Parathyroid adenoma (tissue), 2 donors: ENCODE data around the gene PTGES.
"Not testable (repeated sequence)": the region's sequence is repeated elsewhere in the genome, so short reads cannot be mapped to it uniquely, and the experiment has no call there.

Experiments
- H2AFZ ChIP-seq: fragments of 300-600 bp; sonication (generic); one replicate; pipeline ENCODE4 v1.7.0; 2017; ENCODE audit warnings: antibody characterized with exemption, mild to moderate bottlenecking
- H3K27ac ChIP-seq: fragments of 300-600 bp; sonication (generic); one replicate; pipeline ENCODE4 v1.7.0; 2017
- H3K27me3 ChIP-seq: fragments of 300-600 bp; sonication (generic); one replicate; pipeline ENCODE4 v1.7.0; 2017; ENCODE audit warnings: low read length; ENCODE audit not compliant: control insufficient read depth, insufficient read depth
- H3K36me3 ChIP-seq: fragments of 300-600 bp; sonication (generic); one replicate; pipeline ENCODE4 v1.7.0; 2017; ENCODE audit warnings: low read length; ENCODE audit not compliant: control insufficient read depth, insufficient read depth
- H3K4me1 ChIP-seq: fragments of 300-600 bp; sonication (generic); one replicate; pipeline ENCODE4 v1.7.0; 2017; ENCODE audit warnings: control low read depth
- H3K4me2 ChIP-seq: fragments of 300-600 bp; sonication (generic); one replicate; pipeline ENCODE4 v1.7.0; 2017; ENCODE audit warnings: low read length
- H3K4me3 ChIP-seq: fragments of 300-600 bp; sonication (generic); one replicate; pipeline ENCODE4 v1.7.0; 2017; ENCODE audit warnings: low read depth, low read length
- H3K79me2 ChIP-seq: fragments of 300-600 bp; sonication (generic); one replicate; pipeline ENCODE4 v1.7.0; 2017; ENCODE audit warnings: control low read depth
- H3K9ac ChIP-seq: fragments of 300-600 bp; sonication (generic); one replicate; pipeline ENCODE4 v1.7.0; 2017; ENCODE audit warnings: mild to moderate bottlenecking
- H3K9me3 ChIP-seq: fragments of 300-600 bp; sonication (generic); one replicate; pipeline ENCODE4 v1.7.0; 2017; ENCODE audit warnings: low read length; ENCODE audit not compliant: control insufficient read depth
- TF ChIP-seq, protein P1 (sequence below): fragments of 300-600 bp; sonication (generic); IDR thresholded peaks from one replicate; pipeline ENCODE4 v1.7.0; 2017; ENCODE audit warnings: antibody characterized with exemption, mild to moderate bottlenecking
- donor health status: primary hyperparathyroidism.

The PTGES gene

GRCh38 chr9:129786481-129786880, 33.6 kb upstream of the PTGES start:
- Histone ChIP-seq H3K4me2 (no peak overlapping the region), H2AFZ (no peak overlapping the region), H3K9me3 (no peaks in the 10 kb centered on the region), H3K9ac (no peak overlapping the region), H3K27me3 (no peaks in the 10 kb centered on the region), H3K4me3 (no peak overlapping the region), H3K27ac (no peak overlapping the region), H3K79me2 (no peaks in the 10 kb centered on the region), H3K36me3 (peaks cover 2% of the 10 kb centered on the region), H3K4me1 (no peaks in the 10 kb centered on the region)
- TF ChIP-seq, protein P1, sequence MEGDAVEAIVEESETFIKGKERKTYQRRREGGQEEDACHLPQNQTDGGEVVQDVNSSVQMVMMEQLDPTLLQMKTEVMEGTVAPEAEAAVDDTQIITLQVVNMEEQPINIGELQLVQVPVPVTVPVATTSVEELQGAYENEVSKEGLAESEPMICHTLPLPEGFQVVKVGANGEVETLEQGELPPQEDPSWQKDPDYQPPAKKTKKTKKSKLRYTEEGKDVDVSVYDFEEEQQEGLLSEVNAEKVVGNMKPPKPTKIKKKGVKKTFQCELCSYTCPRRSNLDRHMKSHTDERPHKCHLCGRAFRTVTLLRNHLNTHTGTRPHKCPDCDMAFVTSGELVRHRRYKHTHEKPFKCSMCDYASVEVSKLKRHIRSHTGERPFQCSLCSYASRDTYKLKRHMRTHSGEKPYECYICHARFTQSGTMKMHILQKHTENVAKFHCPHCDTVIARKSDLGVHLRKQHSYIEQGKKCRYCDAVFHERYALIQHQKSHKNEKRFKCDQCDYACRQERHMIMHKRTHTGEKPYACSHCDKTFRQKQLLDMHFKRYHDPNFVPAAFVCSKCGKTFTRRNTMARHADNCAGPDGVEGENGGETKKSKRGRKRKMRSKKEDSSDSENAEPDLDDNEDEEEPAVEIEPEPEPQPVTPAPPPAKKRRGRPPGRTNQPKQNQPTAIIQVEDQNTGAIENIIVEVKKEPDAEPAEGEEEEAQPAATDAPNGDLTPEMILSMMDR: no peak

DNA sequence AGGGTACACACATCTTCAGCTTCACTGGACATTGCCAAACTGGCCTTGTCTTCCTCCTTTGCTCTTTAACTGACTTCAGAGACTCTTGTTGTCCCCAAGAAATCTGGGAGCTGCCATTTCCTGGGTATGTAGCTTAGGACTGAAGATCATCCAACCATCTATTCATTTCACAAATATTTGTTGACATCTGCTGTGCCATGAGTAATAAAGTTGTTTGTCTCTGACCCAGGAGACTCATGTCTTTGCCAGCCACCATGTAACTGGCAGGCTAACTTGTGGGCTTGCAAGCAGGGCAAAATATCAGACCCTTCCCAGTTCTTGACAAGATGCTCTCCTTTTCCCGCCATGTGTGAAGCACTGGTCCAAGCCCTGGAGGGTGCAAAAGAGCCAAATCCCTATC, 33.0 kb upstream of the PTGES start:
- H3K27me3 ChIP-seq: no peaks in the 10 kb centered on the region
- H3K4me2 ChIP-seq: no peak overlapping the region
- H3K9ac ChIP-seq: no peak overlapping the region
- TF ChIP-seq, protein P1: no peak
- no peak overlapping the region for H3K4me3 ChIP-seq
- H3K79me2 ChIP-seq: no peaks in the 10 kb centered on the region
- H3K36me3 ChIP-seq: peaks cover 2% of the 10 kb centered on the region
- H2AFZ ChIP-seq: no peak overlapping the region
- no peaks in the 10 kb centered on the region for H3K9me3 ChIP-seq
- H3K4me1 ChIP-seq: no peaks in the 10 kb centered on the region
- H3K27ac ChIP-seq: no peak overlapping the region

DNA sequence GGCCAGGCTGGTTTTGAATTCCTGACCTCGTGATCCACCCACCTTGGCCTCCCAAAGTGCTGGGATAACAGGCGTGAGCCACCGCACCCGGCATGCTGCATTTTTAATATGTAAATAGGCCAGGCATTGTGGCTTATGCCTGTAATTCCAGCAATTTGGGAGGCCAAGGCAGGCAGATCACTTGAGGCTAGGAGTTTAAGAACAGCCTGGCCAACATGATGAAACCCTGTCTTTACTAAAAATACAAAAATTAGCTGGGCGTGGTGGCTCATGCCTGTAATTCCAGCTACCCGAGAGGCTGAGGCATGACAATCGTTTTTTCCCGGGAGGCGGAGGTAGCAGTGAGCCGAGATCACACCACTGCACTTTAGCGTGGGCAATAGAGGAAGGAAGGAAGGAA, 32.1 kb upstream of the PTGES start:
- not testable (repeated sequence) for H3K9ac ChIP-seq, H3K79me2 ChIP-seq, H2AFZ ChIP-seq, H3K4me2 ChIP-seq, H3K4me3 ChIP-seq, H3K36me3 ChIP-seq, H3K27ac ChIP-seq, H3K9me3 ChIP-seq, H3K27me3 ChIP-seq, H3K4me1 ChIP-seq

DNA sequence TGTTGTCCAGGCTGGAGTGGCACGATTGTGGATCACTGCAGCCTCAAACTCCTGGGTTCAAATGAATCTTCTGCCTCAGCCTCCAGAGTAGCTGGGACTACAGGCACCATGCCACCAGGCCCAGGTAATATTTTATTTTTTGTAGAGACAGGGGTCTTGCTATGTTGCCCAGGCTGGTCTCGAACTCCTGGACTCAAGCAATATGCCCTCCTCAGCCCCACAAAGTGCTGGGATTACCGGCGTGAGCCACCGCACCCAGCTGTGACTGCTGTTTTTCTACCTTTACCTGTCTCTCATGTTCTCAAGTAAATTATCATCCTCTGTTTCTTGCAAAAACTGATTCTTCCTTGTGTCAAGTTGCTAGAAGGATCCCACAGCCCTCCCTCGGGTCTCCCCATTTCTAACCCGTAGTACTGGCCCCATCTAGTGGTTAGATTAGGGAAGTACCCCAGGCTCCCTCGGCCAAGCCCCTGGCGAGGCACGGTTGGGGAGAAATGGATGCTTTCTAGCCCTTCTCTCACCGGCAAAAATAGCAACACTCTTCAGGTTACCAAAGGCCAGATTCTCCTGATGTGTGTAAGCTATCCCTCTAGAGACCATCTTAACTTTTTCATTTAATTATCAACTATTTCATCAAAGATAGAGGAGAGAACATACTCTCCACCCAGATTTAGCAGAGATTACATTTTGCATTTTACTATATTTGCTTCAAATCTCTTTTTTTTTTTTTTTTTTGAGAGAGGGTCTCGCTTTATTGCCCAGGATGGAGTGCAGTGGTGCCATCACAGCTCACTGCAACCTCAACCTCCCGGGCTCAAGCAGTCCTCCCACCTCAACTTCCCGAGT, 30.9 kb upstream of the PTGES start:
- TF ChIP-seq, protein P1: peak; percentile 84
- no peaks in the 10 kb centered on the region for H3K36me3 ChIP-seq
- no peak overlapping the region for H3K9ac ChIP-seq
- no peaks in the 10 kb centered on the region for H3K4me1 ChIP-seq
- H3K27ac ChIP-seq: no peak overlapping the region
- H3K9me3 ChIP-seq: no peaks in the 10 kb centered on the region
- H3K4me2 ChIP-seq: no peak overlapping the region
- H3K79me2 ChIP-seq: no peaks in the 10 kb centered on the region
- H3K4me3 ChIP-seq: no peak overlapping the region
- H2AFZ ChIP-seq: no peak overlapping the region
- no peaks in the 10 kb centered on the region for H3K27me3 ChIP-seq

GRCh38 chr9:129781981-129782380, 29.1 kb upstream of the PTGES start:
- no peaks in the 10 kb centered on the region for H3K4me1 ChIP-seq
- no peak overlapping the region for H3K4me2 ChIP-seq
- H2AFZ ChIP-seq: no peak overlapping the region
- no peak overlapping the region for H3K4me3 ChIP-seq
- H3K36me3 ChIP-seq: no peaks in the 10 kb centered on the region
- TF ChIP-seq, protein P1: no peak
- no peak overlapping the region for H3K27ac ChIP-seq
- no peaks in the 10 kb centered on the region for H3K79me2 ChIP-seq
- no peaks in the 10 kb centered on the region for H3K27me3 ChIP-seq
- H3K9me3 ChIP-seq: no peaks in the 10 kb centered on the region
- H3K9ac ChIP-seq: no peak overlapping the region
